ENCODE data around the gene CD3E. TPM values are rescaled to one million over a fixed set of nuclear protein-coding genes. Genes with fewer than 3 reads are reported as not detected.

The CD3E gene
- total and polyA plus RNA-seq, 2 of the 13 experiments (the other 11 are each of a cell fraction or from before 2014, with no cell fraction given): not detected

DNA sequence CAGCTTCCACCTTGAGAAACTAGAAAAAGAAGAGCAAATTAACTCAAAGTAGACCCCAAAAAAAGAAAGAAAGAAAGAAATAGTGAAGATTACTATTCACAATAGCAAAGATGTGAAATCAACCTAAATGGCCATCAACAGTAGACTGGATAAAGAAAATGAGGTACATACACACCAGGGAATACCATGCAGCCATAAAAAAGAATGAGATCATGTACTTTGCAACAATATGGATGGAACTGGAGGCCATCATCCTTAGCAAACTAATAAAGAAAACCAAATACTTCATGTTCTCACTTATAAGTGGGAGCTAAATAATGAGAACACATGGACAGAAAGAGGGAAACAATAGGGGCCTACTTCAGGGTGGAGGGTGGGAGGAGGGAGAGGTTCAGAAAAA, 24.2 kb downstream of the CD3E start:
- Histone ChIP-seq H3K4me2 (ENCODE audit: low read depth, low read length) (no peak overlapping the region), H3K27me3 (ENCODE audit: control insufficient read depth in 1 of 2, insufficient read depth in 2 of 2, low read length in 2 of 2) (peaks cover 0 to 3% of the 10 kb centered on the region in 2 experiments; a peak in 2 of 5 replicates), H3K9me3 (ENCODE audit: low read length) (no peaks in the 10 kb centered on the region), H3K27ac (ENCODE audit: extremely low read length, insufficient read depth, low read length) (no peak overlapping the region), H3K79me2 (ENCODE audit: insufficient read depth, low read length) (no peaks in the 10 kb centered on the region), H4K20me1 (ENCODE audit: insufficient read depth, low read length) (no peaks in the 10 kb centered on the region), H3K4me3 (replicated peaks in 1 of 3; ENCODE audit: insufficient read depth in 1 of 3, low read depth in 2 of 3, low read length in 3 of 3) (no peak overlapping the region), H3K9ac (ENCODE audit: insufficient read depth, low read depth, low read length) (no peak overlapping the region), H2AFZ (ENCODE audit: low read length) (no peak overlapping the region), H3K36me3 (replicated peaks in 1 of 2; ENCODE audit: control insufficient read depth in 1 of 2, insufficient read depth in 2 of 2, low read length in 2 of 2) (no peaks in the 10 kb centered on the region), H3K4me1 (ENCODE audit: insufficient read depth, low read length) (peaks cover 4% of the 10 kb centered on the region)
- TF ChIP-seq ZKSCAN1 (IDR thresholded peaks at IDR 0.05; ENCODE audit: low read length): no peak
- TF ChIP-seq ADNP (CRISPR knock-in tag; IDR thresholded peaks at IDR 0.05): no peak
- TF ChIP-seq ZSCAN29 (CRISPR knock-in tag; conservative IDR thresholded peaks at IDR 0.05): no peak
- TF ChIP-seq SAP130 (CRISPR knock-in tag; IDR thresholded peaks at IDR 0.05; ENCODE audit: low read depth): no peak
- TF ChIP-seq, protein P1, sequence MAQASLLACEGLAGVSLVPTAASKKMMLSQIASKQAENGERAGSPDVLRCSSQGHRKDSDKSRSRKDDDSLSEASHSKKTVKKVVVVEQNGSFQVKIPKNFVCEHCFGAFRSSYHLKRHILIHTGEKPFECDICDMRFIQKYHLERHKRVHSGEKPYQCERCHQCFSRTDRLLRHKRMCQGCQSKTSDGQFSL (CRISPR knock-in tag; IDR thresholded peaks at IDR 0.05): no peak
- no peak for TF ChIP-seq KMT2B (CRISPR knock-in tag; IDR thresholded peaks at IDR 0.05)
- TF ChIP-seq SSRP1 (CRISPR knock-in tag; IDR thresholded peaks at IDR 0.05): no peak
- TF ChIP-seq, protein P2, sequence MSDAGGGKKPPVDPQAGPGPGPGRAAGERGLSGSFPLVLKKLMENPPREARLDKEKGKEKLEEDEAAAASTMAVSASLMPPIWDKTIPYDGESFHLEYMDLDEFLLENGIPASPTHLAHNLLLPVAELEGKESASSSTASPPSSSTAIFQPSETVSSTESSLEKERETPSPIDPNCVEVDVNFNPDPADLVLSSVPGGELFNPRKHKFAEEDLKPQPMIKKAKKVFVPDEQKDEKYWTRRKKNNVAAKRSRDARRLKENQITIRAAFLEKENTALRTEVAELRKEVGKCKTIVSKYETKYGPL (CRISPR knock-in tag; IDR thresholded peaks at IDR 0.05): no peak
- no peak for TF ChIP-seq ZBTB20 (CRISPR knock-in tag; IDR thresholded peaks at IDR 0.05; ENCODE audit: borderline replicate concordance, low read depth)
- intact Hi-C loops (cut with micrococcal nuclease; ENCODE audit: unreplicated experiment): no loop called here
- in situ Hi-C loops (cut with HindIII; ENCODE audit: extremely low pct_ligation_motif_present, low pct_unique_long_range_greater_than_20kb): no loop called here
- DNase-seq (ENCODE audit: low spot score) (no peak), FAIRE-seq (no peak), ATAC-seq (no peak)
- POLR2A ChIA-PET: no interaction called here
- CTCF ChIA-PET (ENCODE audit: low intra/inter-chr PET ratio, low total read pairs): no interaction called here
- BruUV-seq (replicated peaks): no TSS peak

- Histone ChIP-seq H3K36me3 (replicated peaks in 1 of 2; ENCODE audit: control insufficient read depth in 1 of 2, insufficient read depth in 2 of 2, low read length in 2 of 2) (no peaks in the 10 kb centered on the region), H3K27ac (ENCODE audit: extremely low read length, insufficient read depth, low read length) (no peak overlapping the region), H3K27me3 (ENCODE audit: control insufficient read depth in 1 of 2, insufficient read depth in 2 of 2, low read length in 2 of 2) (peaks cover 0 to 1% of the 10 kb centered on the region in 2 experiments; a peak in 2 of 5 replicates), H3K4me2 (ENCODE audit: low read depth, low read length) (no peak overlapping the region), H3K4me3 (replicated peaks in 1 of 3; ENCODE audit: insufficient read depth in 1 of 3, low read depth in 2 of 3, low read length in 3 of 3) (no peak overlapping the region), H2AFZ (ENCODE audit: low read length) (no peak overlapping the region), H3K79me2 (ENCODE audit: insufficient read depth, low read length) (no peaks in the 10 kb centered on the region), H3K9me3 (ENCODE audit: low read length) (no peaks in the 10 kb centered on the region), H3K4me1 (ENCODE audit: insufficient read depth, low read length) (peaks cover 17% of the 10 kb centered on the region), H4K20me1 (ENCODE audit: insufficient read depth, low read length) (no peaks in the 10 kb centered on the region), H3K9ac (ENCODE audit: insufficient read depth, low read depth, low read length) (no peak overlapping the region)
- no peak for FAIRE-seq
- no peak for ATAC-seq
- no peak for DNase-seq (ENCODE audit: low spot score)
- POLR2A ChIA-PET: no interaction called here
- intact Hi-C loops (cut with micrococcal nuclease; ENCODE audit: unreplicated experiment) (no loop called here), in situ Hi-C loops (cut with HindIII; ENCODE audit: extremely low pct_ligation_motif_present, low pct_unique_long_range_greater_than_20kb) (no loop called here)
- TF ChIP-seq, protein P3, sequence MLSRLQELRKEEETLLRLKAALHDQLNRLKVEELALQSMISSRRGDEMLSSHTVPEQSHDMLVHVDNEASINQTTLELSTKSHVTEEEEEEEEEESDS (CRISPR knock-in tag; IDR thresholded peaks at IDR 0.05; ENCODE audit: borderline replicate concordance): no peak
- no peak for TF ChIP-seq ZNF468 (CRISPR knock-in tag; IDR thresholded peaks at IDR 0.05)
- no peak for TF ChIP-seq ZBTB1 (CRISPR knock-in tag; IDR thresholded peaks at IDR 0.05; ENCODE audit: borderline replicate concordance)
- no peak for TF ChIP-seq KLF16 (CRISPR knock-in tag; IDR thresholded peaks at IDR 0.05)
- no peak for TF ChIP-seq NR2F2 (IDR thresholded peaks at IDR 0.05; ENCODE audit: borderline replicate concordance, low read depth)
- 6% methylated on average over 1 of the region's 1 CpG for whole genome bisulfite sequencing (ENCODE audit: low lambda C conversion rate)
- BruUV-seq (replicated peaks): no TSS peak
- CTCF ChIA-PET (ENCODE audit: low intra/inter-chr PET ratio, low total read pairs): no interaction called here
These were observed 30.2 kb downstream of the CD3E start for GRCh38 chr11:118334745-118335144.
